Stimulated activated CD8-positive, alpha-beta memory T cell treated with anti-CD3 and anti-CD28 coated beads, Interleukin-2, amount 100 ng/mL, for 1 hour (primary cell): Measurements from ENCODE around the gene OXGR1.

Experiments
- DNase-seq, 2 donors: peaks; one replicate each; pipeline ENCODE4 v3.0.0-alpha.2; 2020; ENCODE audit warnings: low read depth in 2 of 2

OXGR1 gene

DNA sequence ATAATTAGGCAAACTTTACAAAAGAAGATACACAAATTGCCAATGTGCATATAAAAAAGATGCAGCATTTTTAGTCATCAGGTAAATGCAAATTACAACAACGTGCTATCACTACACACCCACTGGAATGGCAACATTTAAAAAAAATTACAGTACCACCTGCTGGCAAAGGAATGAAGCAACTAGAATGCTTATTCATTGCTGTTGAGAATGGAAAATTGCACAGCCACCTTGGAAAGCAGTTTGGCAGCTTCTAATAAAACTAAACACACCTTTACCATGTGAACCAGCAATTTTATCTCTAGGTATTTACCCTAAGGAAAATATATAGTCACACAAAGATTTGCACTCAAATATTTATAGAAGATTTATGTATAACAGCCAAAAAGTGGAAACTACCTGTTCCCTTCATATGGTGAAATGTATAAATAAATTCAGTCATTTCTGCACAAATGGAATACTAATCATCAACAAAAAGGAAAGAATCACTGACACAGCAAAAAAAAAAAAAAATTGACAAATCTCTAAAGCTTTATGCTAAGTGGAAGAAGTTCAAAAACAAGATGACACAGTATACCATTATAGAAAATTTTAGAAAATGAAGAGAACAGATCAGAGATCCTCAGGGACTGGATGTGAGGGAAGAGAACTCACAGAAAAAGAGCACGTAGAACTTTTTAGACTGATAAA lies 30.3 kb downstream of the OXGR1 start:
- no peak for DNase-seq

DNA sequence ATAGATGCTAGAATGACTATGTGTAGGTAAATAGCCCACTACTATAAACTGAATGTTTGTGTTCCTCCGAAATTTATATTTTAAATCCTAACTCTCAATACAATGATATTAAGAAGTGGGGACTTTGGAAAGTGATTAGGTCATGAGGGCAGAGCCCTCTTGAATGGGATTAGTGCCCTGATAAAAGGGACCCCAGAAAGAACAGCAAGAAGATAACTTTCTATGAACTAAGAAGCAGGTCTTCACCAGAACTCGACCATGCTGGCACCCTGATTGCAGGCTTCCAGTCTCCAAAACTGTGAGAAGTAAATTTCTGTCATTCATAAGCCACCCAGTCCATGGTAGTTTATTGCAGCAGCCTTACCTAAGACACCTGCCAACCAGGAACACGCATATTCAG lies 33.9 kb downstream of the OXGR1 start:
- no peak for DNase-seq

DNA sequence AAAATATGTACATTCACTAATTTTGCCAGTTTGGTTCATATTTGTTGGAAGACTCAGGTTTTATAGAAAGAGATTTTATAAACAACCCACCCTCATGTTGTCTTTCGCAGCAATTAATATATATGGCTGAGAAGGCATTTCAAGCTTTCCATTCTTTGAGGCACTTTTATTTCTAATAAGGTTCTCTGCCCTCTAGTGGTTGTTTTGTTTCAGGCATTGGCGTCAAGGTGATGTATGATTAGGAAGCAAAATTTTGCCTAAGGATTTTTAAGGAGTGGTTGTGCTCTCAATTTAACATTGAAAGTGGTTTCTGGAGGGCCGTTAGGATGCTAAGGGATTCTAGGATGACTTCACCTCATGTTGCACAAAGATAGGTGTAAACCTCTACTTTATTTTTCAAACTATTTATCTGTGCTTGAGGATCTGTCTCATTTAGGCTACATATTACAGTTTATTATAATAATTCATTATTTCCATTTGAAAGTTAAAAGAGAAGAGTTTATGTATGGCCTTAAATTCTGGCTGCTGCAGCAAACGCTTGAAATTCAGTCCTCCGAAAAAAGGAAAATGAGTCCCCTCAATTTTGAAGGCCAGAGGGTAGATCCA lies 35.9 kb downstream of the OXGR1 start:
- DNase-seq = no peak

DNA sequence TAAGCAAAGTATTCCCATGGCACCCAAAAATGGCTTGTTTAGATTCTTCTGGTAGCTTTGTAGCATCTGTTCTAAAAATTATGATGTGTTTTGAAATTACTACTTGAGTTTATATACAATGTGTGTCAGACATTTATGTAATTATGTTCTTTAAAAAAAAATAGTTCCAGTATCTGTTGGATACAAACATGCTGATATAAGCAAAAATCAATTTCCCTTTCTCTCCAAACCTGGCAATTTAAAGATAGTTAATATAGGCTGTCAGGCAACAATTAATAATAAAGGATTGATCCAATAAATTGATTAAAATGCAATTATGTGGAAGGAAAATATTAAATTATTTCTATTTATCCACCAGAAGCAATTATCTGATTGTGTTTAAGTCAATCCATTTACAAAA lies 41.7 kb downstream of the OXGR1 start:
- no peak for DNase-seq

DNA sequence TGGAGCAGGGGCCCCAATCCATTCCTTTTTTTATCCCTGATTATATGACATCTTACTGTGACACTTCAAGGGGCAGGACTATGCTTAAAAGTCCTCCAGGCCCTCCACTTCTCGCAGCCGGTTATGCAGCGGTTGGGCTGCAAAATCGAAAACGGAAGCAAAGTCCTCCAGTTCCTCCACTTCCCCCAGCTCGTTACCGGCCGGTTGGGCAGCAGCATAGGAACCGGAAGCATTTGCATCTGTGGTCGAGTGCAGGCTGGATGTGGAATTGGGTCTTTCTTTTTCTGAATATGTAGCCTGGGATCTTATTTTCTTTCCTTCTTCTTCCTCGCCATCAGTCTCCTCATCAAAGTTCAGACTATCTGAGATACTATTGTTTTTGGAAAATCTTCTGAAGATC lies 46.1 kb downstream of the OXGR1 start:
- DNase-seq = no peak

DNA sequence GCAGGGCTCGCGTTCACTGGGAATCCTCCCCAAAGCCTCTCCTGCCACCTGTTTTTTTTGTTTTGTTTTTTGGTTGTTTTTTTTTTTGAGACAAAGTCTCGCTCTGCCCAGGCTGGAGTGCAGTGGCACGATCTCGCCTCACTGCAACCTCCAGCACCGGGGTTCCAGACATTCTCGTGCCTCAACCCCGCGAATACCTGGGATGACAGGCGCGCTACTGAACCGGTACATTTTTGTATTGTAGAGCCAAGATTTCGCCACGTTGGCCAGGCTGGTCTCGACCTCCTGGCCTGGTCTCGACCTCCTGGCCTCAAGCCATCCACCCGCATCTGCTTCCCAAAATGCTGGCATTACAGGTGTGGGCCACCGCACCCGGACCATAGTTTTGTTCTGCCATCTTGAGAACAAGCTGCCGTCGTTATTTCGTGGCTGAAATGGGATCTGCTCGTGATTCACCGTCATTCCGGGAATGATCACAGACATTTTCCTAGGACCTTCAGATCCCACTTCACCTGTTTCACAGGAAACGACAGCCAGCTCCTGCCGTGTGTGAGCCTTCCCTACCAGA lies 46.8 kb downstream of the OXGR1 start:
- DNase-seq = no peak

DNA sequence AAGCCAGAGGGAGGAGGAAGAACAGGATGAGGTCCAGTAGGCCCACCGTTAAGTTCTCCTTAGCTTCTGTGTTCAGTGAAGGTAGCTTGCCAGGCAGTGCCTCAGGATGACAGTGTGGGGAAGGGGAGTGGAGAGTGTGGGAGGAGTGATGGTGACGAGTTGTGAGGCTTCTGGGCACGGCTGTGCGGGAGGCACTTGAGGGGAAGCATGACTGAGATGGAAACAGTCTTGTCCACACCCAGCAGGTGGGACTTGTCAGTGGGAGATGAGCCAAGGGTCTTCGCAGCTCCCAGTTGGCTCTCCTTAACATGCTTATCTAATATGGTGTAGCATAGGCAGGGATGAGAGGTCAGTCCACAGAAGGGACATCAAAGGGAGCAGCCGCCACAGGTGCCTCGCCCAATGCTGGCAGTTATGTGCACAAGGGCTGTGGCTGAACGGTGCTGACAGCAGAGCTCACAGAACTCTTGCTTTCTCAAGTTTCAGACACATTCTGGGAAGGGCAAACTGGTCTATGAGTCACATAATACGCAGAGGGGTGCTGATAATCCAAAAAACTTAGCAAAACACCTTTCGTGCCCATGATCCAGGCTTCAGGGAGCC lies 47.5 kb downstream of the OXGR1 start:
- no peak for DNase-seq

DNA sequence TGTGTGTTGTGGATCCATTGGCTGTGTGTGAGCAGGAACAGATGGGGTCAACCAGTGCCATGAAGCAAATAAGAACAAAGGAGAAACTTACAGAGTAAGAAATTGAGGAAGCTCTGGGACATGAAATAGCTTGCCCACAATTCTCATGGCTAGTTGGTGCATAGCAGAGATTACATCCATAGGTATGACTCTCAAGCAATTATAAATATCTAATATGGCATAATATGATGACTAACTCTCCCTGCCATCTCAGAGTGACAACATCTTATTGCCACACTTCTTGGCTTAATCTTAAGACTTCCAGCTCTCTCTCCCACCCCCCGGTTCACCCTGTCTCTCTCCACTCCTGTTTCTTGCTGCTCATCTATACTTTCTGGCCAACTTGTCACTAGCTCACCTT lies 53.3 kb downstream of the OXGR1 start:
- no peak for DNase-seq

DNA sequence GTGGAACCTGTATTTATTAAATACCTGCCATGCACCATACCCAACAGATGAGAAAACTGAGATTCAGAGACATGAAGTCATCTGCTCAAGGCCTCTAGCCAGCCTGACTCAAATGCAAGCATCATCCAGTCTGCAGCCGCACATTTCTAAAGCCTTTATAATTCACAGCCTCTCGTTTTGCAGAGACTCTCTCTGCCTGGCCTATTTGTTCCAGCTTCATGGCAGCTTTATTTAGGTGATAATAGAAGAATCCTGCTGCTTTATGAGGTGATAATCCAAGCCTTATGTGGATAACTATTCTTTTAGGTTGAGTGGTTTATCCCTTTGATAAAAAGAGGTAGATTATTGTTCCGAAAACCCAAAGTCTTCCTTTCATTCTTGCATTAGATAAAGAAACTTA lies 58.4 kb downstream of the OXGR1 start:
- no peak for DNase-seq
